OCI-LY1 (cell line): ENCODE results near the gene LAMTOR3.
"Not testable (repeated sequence)": the region's sequence is repeated elsewhere in the genome, so short reads cannot be mapped to it uniquely, and the experiment has no call there.

Source experiments
- EZH2 ChIP-seq: fragments of 200-600 bp; sonication (generic), shearing (Covaris generic); IDR thresholded peaks from 2 replicates; pipeline ENCODE4 v1.8.0; 2017; ENCODE audit warnings: borderline replicate concordance, mixed run types, mild to moderate bottlenecking, antibody characterized with exemption, low read length, moderate library complexity, mixed read lengths
- TF ChIP-seq, protein P1 (sequence below): fragments of 200-600 bp; sonication (generic), shearing (Covaris generic); IDR thresholded peaks from 2 replicates; pipeline ENCODE4 v1.5.1; 2017; ENCODE audit warnings: mild to moderate bottlenecking, antibody characterized with exemption, low read length, moderate library complexity, mixed read lengths

DNA sequence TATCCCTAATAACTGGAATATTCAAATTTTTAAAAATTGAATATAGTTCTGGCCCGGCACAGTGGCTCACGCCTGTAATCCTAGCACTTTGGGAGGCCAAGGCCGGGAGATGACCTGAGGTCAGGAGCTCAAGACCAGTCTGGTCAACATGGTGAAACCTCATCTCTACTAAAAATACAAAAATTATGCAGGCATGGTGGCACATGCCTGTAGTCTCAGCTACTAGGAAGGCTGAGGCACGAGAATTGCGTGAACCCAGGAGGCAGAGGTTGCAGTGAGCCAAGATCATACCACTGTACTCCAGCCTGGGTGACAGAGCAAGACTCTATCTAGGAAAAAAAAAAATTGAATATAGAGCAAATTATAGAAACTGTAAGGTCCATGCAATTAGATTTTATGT lies 64.2 kb downstream of the LAMTOR3 start:
- TF ChIP-seq, protein P1, sequence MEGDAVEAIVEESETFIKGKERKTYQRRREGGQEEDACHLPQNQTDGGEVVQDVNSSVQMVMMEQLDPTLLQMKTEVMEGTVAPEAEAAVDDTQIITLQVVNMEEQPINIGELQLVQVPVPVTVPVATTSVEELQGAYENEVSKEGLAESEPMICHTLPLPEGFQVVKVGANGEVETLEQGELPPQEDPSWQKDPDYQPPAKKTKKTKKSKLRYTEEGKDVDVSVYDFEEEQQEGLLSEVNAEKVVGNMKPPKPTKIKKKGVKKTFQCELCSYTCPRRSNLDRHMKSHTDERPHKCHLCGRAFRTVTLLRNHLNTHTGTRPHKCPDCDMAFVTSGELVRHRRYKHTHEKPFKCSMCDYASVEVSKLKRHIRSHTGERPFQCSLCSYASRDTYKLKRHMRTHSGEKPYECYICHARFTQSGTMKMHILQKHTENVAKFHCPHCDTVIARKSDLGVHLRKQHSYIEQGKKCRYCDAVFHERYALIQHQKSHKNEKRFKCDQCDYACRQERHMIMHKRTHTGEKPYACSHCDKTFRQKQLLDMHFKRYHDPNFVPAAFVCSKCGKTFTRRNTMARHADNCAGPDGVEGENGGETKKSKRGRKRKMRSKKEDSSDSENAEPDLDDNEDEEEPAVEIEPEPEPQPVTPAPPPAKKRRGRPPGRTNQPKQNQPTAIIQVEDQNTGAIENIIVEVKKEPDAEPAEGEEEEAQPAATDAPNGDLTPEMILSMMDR: not testable (repeated sequence)
- not testable (repeated sequence) for TF ChIP-seq EZH2
